NCI-H345 (cell line): ENCODE results near the gene FCRL6.

Source experiments
- DNase-seq: peaks from one replicate; lab custom pipeline; 2025; lab: John Stamatoyannopoulos, UW

The FCRL6 gene, protein sequence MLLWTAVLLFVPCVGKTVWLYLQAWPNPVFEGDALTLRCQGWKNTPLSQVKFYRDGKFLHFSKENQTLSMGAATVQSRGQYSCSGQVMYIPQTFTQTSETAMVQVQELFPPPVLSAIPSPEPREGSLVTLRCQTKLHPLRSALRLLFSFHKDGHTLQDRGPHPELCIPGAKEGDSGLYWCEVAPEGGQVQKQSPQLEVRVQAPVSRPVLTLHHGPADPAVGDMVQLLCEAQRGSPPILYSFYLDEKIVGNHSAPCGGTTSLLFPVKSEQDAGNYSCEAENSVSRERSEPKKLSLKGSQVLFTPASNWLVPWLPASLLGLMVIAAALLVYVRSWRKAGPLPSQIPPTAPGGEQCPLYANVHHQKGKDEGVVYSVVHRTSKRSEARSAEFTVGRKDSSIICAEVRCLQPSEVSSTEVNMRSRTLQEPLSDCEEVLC

GRCh38 chr1:159802111-159802510 lies at the start of gene FCRL6:
TSS of gene FCRL6 (plus strand) at chr1:159802360. CDS start at chr1:159802425, 65 bp downstream.
- no peak for DNase-seq

- no peak for DNase-seq
These were observed 48.8 kb upstream of the FCRL6 start for GRCh38 chr1:159753386-159753785.

DNA sequence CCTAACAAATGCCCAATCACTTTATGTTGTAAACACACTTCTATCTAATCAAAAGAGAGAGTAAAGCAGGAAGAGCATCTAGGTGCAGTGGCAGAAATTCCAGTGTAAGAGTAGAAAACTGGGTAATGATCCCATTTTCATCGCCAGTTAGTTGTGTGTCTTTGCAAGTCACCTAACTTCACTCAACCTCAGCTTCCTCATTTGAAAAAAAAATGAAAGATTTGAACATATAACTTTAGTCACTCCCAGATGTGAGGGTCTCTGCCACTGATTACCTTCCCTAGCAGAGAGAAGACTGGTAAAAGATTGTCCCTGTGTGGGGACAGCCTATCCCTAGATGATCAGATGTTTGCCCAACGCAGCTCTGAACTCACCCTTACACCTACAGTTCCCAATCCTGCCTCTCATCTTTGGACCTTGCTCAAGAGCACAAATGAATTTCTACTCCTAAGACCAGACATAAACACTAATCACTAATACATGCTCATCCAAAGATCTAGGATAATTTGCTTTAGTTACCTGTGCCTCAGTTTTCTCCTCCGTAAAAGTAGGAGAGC lies 46.6 kb upstream of the FCRL6 start:
- DNase-seq, result no peak

DNA sequence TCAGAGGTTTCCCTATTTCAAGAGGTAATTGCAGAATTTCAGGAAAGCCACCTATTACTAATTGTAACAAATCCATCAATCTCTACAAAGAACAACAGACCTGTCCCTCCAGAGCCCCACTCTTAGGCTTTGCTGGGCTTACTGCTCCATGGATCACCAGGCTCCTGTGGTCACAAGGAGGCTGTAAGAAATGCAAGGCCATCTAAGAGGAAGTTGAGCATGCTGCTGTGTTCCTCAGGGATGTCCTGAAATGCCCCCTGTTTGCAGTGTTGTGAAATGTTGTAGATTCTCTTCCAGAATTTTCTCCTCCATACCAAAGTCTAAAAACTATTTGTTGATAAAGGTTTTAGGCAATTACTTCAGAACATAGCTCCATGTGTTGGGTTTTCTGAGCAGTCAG lies 45.8 kb upstream of the FCRL6 start:
- no peak for DNase-seq

DNA sequence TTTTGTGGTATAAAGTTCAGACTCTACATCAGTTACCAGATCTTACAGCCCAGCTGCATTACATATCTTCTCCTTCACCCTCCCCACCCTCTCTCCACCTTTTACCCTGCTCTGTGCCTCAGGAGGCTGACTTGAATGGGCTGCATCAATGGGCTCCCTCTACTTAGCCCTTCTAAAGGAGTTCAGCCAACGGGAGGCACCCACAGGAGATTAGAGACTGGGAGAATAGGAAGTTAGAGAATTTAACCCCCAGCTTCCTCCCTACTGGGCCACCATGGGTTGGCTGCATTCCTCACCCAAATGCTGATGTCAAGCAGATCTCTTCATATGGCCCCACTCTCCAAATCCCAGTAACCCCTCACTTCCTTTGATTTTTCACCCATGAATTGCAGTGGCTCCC lies 38.5 kb upstream of the FCRL6 start:
- DNase-seq, result no peak

DNA sequence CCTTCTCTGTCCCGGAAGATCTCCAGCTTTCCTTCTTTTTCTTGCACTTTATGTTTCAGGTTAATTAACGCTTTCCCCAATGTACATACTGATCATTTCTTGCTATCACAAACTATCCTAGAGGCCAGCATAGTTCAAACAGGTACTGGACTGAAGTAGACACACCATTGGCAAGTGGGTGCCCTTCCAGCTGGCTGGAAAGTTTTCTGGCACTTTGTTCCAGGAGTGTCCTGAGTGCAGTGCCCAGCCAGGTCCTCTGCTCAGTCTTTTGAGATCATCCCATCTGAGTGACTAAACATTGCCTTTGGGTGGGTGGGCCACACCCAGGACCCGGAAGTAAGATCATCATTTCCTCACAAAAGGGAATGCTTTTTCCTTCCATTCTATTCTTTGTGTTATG lies 36.4 kb upstream of the FCRL6 start:
- DNase-seq, result no peak

DNA sequence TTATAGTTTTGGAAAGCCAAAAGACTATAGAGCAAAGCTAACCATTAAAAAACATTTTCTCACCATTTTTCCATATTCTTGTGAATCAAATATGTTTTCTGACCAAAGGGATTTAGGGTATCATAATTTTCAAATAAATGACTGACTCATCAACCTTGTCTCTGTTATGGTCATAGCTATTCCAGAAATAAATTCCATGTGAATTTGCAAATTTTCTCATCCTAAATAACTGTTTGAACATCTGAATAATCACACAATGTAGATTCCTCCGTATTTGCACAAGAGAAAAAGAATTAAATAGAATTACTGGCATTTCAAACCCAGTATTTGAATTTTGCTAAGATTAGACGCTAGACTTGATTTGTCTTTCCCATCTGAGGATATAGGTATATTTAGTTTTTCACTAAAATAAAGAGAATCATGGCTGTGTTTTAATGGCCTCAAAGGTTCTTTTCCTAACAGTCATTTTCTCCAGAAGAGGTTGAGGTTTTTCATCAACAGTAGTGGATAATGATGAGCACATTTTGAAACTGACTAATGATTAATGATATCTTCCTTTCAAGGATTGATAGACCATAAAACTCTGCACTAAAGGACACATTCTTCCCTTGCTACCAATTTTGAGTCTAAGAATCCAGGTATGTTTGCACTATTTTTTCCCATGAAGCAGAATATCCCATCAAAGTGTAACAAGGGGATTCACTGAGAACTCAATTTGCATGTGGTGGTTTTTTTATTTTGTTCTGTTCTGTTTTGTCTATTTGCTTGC lies 30.8 kb upstream of the FCRL6 start:
- no peak for DNase-seq

GRCh38 chr1:159774465-159774864 lies 27.7 kb upstream of the FCRL6 start:
- no peak for DNase-seq

- DNase-seq, result no peak
These were observed 26.4 kb upstream of the FCRL6 start for GRCh38 chr1:159775716-159776115.

GRCh38 chr1:159778266-159778665 lies 23.9 kb upstream of the FCRL6 start:
- DNase-seq, result no peak

DNA sequence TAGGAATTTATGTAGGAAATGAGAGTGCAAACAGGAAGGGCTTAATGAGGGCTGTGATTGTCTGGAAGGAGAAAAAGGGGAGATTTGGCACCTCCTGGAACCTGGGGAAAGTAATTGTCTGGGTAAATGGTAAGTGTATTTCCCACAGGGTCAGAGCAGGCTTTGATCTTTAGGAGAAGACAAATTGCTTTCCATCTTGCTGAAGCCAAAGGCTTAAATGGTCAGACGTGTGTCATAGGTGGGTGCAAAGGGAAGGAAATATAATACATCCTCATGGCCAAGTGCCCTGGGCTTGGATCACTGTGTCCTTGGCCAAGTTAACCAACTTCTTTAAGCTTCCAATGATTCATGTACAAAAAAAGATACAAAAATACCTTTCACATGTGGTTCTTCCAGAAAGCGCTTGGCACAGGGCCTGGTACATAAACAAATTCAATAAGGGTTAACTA lies 22.7 kb upstream of the FCRL6 start:
- DNase-seq, result no peak

GRCh38 chr1:159780583-159781582 lies 21.3 kb upstream of the FCRL6 start, which contains the start of gene DUSP23:
TSS of gene DUSP23 (plus strand) at chr1:159780962. CDS start at chr1:159781101, 139 bp downstream.
- peak; percentile 98 for DNase-seq

- no peak for DNase-seq
These were observed 20.2 kb upstream of the FCRL6 start for GRCh38 chr1:159781992-159782391.

DNA sequence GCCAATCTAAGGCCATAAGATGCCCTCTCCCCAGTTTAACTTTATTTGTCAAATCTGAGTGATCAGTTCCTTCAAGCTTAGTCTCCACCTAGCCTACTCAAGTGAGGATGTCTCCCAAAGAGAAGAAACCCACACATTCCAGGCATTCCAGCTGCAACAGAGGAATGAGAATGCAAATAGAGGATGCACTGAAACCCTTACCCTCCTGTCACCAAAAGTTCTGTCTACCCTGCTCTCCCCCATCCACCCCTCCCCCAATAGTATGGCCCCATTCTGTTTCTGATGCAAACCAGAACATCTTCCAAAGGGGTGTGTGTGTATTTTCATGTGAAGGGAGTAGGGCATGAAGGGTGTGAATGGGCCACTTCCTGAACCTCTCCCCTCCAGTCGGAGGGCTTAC lies 18.4 kb upstream of the FCRL6 start:
- no peak for DNase-seq

GRCh38 chr1:159786465-159786864 lies 15.7 kb upstream of the FCRL6 start:
- no peak for DNase-seq

- DNase-seq, result no peak
These were observed 15.2 kb upstream of the FCRL6 start for GRCh38 chr1:159786966-159787365.

DNA sequence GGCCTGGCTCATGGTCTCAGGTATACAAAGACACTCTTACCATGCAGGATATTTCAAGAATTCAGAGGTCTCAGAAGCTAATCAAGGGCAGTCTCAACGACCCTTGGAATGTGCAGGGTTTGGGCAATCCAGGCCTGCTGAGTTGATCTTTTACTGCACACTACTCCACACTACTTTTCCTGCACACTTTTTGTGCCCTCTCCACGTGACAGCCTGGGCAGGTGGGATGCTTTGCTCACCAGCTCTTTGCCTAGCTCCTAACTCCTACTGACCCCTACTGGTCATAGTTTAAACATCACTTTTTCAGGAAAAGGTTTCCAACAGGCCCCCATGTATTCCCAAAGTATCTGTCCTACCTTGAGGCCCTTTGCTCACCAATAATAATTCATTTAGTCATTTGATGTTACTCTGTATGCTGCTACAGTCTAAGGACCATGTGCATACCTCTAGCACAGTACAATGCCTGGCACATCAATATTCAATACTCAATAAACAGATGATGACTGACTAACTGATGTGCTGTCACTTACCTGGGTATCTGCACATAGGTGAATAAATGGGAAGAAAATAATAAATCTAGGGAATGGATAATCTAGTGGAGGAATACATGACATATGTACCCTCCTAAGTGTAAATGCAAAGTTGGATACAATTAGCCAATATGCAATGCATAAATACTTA lies 11.8 kb upstream of the FCRL6 start:
- DNase-seq, result peak; percentile 13

DNA sequence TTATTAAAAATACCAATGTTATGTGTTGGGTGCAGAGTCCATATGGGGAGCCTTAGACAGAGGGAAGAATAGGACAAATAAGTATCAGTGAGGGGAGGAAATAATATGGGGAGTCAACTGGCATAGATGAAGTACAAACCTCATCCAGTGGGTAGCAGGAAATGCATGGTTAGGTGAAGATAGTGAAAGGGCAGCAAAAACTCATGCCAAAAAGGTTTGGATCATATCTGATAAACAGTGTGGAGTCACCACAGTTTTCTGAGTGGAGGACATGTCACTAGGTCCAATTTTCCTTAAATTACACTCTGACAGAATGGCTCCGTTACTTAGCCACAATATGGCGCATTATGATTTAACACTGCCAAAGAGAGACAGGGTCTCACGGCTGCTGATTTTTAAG lies 11.1 kb upstream of the FCRL6 start:
- no peak for DNase-seq

DNA sequence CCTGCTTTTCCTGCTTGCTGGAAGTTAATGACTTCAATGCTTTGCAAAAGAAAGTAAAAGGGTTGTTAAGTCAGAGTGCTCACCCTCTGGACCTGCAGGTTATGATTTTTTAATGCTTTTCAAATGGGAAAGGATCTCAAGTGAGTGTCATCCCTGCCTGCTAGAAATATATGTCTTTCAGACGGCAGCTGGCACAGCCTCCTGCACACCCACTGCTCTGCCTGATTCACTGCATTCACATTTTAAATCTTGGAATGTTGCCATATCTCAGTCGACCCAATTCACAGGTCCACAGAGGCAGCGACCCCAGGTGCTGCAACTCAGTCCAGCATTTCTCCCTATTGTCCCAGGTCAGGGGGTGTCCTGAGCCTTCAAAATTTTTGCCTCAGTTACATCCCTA lies 10.7 kb upstream of the FCRL6 start:
- DNase-seq, result no peak

DNA sequence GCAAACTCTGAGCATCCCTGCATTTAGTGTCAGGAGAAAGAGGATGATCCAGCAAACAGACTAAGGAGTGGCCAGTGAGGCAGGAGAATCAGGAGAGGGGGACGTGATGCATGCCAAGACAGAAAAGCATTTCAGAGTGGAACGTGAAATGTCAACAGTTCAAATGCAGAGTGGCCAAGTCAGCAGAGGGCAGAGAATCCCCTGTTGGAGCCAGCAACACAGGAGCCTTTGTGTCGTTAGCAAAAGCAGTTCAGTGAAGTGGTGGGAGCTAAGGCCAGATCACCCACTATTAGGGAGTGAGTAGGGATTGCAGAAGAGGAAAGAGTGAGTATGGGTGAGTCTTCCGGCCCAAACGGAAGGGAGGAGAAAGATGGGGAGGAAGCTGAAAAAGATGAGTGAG lies 6.6 kb upstream of the FCRL6 start:
- DNase-seq, result no peak

GRCh38 chr1:159798893-159799292 lies 3.3 kb upstream of the FCRL6 start:
- peak; percentile 81 for DNase-seq
